Islet of Langerhans (tissue), 1 donor: ENCODE results near the gene ZNF44.

Source experiments
- FAIRE-seq: peaks from one replicate; lab custom pipeline; 2011; peaks lifted over from hg19 to GRCh38; lab: Jason Lieb, UNC

ZNF44 gene

GRCh38 chr19:12261554-12261953 is 33.1 kb downstream of the ZNF44 start:
- no peak for FAIRE-seq

- no peak for FAIRE-seq
Measured at GRCh38 chr19:12260861-12261260, 33.8 kb downstream of the ZNF44 start.

- FAIRE-seq, result no peak
Measured at GRCh38 chr19:12260236-12260635, 34.4 kb downstream of the ZNF44 start.

GRCh38 chr19:12255372-12255771 is 39.3 kb downstream of the ZNF44 start:
- FAIRE-seq, result no peak

GRCh38 chr19:12247644-12248222 is 47.0 kb downstream of the ZNF44 start:
- FAIRE-seq, result no peak

- no peak for FAIRE-seq
Measured at GRCh38 chr19:12244370-12244769, 50.3 kb downstream of the ZNF44 start.

- FAIRE-seq, result no peak
Measured at GRCh38 chr19:12237143-12237839, 57.4 kb downstream of the ZNF44 start.

- no peak for FAIRE-seq
Measured at GRCh38 chr19:12232961-12233360, 61.7 kb downstream of the ZNF44 start.

GRCh38 chr19:12230751-12231733 is 63.6 kb downstream of the ZNF44 start:
- FAIRE-seq, result no peak

- no peak for FAIRE-seq
Measured at GRCh38 chr19:12229990-12230389, 64.7 kb downstream of the ZNF44 start.

- FAIRE-seq, result no peak
Measured at GRCh38 chr19:12224676-12225075, 70.0 kb downstream of the ZNF44 start.

GRCh38 chr19:12222980-12223630 is 71.6 kb downstream of the ZNF44 start:
- no peak for FAIRE-seq
